CD4-positive, alpha-beta T cell treated with Interleukin-4 for 4 hours (primary cell): ENCODE results near the gene FCER2.
"Not testable (repeated sequence)": the region's sequence is repeated elsewhere in the genome, so short reads cannot be mapped to it uniquely, and the experiment has no call there.

Source experiments
- DNase-seq: peaks from one replicate; pipeline ENCODE4 v3.0.0-alpha.2; 2020

Gene FCER2

GRCh38 chr19:7701654-7702457 is at the start of gene FCER2:
TSS of gene FCER2 (minus strand) at chr19:7702131. CDS start at chr19:7699760, 2,371 bp downstream.
- no peak for DNase-seq

DNA sequence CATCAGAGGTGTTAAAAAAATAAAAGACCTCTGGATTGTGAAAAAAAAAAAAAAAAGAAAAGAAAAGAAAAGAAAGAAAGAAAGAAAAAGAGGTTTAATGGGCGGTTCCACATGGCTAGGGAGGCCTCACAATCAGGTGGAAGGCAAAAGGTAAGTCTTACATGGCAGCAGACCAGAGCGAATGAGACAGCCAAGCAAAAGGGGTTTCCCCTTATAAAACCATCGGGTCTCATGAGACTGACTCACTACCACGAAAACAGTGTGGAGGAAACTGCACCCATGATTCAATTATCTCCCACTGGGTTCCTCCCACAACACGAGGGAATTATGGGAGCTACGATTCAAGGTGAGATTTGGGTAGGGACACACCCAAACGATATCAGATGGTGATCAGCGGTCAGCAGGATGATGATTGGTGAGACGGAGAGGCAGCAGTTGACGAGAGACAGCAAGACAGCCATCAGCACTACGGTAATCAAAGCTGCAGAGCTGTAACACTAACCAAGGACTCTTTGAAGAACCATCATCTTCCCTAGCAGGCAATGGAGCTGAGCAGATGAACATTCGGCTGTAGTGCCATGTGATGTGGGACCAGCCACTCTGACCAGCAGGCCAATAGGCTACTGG is 49.3 kb upstream of the FCER2 start:
- DNase-seq, result peak; percentile 64

DNA sequence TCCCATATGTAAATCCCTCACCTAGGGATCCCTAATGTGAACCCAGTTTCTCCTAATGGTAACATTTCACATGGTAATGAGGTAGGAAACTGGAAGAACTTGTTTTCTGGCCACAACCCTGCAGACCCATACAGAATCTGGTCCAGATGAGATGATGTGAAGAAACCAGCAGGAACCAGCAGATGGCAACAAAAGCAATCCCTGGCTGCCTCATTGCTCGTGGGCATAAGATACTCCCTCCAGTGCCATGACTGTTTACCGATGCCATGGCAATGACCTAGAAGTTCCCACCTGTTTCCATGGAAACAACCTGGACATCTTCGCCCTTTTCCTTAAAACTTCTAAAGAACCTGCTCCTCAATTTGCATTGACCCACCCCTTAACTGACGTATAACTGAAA is 46.8 kb upstream of the FCER2 start:
- DNase-seq, result no peak

DNA sequence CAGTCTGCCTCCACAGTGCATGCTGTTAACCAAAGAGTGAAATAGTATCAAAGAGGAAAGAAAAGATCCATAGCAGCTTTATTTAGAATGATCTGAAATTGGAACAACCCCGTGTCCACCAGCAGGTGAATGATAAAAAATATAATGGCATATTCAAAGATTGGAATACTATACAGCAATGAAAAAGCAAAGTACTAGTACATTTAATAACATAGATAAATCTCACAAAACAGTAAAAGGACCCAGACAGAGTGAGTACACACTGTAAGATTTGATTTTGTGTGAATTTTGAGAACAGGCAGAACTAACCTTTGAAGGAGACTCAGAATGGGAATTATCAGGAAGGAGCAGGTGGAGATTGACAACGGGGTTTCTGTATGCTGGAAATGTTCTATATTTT is 46.2 kb upstream of the FCER2 start:
- DNase-seq, result no peak

GRCh38 chr19:7746903-7747884 is 45.3 kb upstream of the FCER2 start, which contains the start of gene CD209:
TSS of gene CD209 (minus strand) at chr19:7747534. CDS start at chr19:7747511, 23 bp downstream.
- no peak for DNase-seq

GRCh38 chr19:7746306-7746705 is 44.4 kb upstream of the FCER2 start:
- DNase-seq, result not testable (repeated sequence)

DNA sequence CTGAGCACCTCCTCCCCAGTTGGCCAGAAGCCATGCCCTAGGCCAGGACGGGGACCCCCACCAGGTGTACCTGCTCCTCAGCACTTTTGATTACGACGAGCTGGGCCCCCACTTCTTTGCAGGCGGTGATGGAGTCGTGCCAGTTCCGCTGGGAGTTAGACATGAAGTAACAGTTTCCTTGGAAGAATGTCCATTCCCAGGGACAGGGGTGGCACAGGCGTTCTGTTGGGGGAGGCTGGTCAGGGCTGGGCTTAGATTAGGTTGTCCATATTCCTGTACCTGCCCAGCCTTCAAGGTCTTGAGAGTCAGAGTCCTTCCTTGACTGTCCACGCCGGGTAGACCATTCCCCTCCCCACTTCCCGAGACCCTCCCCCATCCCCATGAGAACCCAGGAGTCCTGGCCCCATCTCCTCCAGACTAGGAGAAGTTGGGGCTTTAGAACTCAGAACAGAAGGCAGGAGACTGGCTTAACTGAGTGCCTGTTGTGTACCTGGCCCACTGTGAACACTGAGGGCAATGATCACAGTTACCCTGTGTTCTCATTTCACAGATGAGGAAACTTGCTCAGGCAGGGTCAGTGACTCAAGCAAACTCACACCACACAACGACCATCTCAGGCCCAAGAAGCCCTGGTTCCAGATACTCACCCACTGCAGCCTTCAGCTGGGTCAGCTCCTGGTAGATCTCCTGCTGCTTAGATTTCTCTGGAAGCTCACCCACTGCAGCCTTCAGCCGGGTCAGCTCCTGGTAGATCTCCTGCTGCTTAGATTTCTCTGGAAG is 43.1 kb upstream of the FCER2 start:
- DNase-seq, result no peak

DNA sequence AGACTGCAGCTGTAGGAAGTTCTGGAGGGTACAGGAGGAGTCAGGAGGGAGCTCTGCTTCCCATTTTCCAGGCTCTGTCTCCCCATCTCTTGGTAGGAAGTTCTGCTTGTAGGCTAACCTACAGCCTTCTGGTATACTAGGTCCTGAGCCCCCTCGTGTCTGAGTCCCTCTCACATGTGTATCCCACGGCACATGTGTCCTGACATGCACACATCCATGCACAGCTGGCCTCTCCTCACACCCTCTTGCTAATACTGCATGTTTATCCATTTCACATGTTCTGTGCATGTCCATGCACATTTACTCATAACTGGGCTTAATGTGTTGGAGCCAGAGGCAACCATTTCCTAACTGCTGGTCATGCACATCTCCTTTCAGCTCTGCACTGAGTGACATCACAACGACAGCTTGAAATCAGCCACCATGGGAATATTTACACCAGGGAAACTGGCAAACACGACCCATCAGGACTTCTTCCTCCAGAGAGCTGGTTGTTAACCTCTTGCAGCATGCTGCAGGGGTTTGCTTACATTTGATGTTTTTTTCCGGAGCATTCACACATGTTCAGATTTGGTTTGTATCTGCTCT is 42.4 kb upstream of the FCER2 start:
- no peak for DNase-seq

DNA sequence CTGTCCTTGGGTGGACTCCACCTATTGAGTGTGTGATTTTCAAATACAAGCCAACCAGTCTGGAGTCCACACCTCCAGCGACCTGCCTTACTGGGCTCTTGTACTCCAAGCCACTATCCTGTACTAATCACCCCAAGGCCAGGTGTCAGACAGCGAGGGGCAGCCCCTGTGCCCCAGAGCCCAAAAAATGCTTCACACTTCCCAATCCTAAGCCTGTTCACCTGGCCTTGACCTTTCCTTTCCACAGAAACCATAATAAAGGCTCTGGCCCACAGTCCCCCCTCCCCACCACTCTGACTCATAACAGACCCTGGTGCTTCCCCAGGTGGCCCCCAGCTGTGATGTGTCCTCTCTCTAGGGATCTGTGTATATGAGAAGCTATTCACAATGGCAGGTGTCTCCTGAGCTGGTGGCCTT is 41.5 kb upstream of the FCER2 start:
- DNase-seq, result no peak

DNA sequence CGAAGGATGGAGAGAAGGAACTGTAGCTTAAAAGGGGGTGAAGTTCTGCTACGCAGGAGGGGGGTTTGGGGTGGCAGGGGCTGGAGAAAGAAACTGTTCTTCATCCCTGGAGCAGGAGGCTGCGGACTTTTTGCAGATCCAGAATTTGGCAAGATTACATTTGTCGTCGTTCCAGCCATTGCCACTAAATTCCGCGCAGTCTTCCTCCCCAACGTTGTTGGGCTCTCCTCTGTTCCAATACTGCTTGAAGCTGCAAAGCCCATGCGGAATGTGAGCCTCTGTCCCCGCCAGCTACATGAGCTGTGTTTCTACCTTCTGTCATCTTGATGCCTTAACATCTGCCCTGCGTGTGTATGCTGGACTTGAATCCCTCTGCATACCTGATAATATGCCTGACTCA is 41.1 kb upstream of the FCER2 start:
- no peak for DNase-seq

DNA sequence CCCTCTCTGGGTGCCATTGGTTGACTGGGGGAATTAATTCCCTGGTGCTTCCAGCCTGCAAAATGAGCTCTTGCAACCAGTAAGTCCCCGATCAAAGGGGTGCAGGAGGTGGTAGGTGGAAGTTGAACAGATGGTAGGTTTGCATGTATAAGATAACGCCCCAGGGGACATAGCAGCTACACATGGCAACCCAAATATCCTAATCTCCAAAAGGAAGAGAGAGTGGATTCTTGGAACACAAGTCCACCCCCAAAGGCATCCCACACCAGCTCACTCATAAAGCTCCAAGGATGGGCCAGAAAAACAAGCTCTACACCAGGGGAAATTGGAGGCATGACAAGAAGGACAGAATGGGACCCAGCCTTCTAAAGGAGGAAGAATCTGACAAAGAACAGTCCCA is 40.6 kb upstream of the FCER2 start:
- no peak for DNase-seq

GRCh38 chr19:7740682-7741054 is 38.7 kb upstream of the FCER2 start:
- no peak for DNase-seq

GRCh38 chr19:7739801-7740681 is 38.1 kb upstream of the FCER2 start:
- no peak for DNase-seq

DNA sequence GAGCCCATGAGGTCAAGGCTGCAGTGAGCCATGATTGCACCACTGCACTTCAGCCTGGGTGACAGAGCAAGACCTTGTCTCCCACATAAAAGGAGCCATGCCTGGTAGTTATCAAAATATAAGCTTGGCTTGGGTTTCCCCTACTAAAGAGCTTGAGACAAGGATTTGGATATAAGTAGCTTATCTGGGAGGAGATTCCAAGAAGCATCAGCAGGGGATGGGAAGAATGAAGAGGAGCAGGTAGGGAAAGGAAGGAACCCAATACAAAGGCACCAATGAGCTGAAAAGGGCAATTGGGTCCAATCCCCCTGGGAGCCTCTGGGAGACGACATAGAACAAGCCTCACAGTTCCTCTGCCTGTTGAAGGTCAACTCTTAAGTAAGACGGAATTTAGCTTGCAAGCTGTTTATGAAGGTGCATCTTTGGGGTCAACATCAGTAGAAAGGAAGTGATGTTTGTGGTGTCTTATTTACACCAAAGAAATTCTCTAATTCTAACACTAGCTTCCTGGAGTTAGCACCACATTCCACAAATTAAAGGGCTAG is 37.4 kb upstream of the FCER2 start:
- no peak for DNase-seq

DNA sequence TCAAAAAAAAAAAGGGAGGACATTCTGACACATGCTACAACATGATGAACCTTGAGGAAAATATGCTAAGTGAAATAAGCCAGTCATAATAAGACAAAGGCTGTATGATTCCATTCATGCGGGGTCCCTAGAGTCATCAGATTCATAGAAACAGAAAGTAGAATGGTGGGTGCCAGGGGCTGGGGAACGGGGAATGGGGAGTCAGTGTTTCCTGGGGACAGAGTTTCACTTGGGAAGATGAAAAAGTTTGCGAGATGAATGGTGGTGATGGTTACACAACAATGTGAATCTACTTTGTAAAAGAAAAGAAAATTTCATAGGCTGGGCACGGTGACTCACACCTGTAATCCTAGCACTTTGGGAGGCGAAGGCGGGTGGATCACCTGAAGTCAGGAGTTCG is 36.1 kb upstream of the FCER2 start:
- DNase-seq, result no peak

GRCh38 chr19:7737215-7737614 is 35.3 kb upstream of the FCER2 start:
- no peak for DNase-seq

- DNase-seq, result no peak
Measured at GRCh38 chr19:7736148-7736547, 34.2 kb upstream of the FCER2 start.

DNA sequence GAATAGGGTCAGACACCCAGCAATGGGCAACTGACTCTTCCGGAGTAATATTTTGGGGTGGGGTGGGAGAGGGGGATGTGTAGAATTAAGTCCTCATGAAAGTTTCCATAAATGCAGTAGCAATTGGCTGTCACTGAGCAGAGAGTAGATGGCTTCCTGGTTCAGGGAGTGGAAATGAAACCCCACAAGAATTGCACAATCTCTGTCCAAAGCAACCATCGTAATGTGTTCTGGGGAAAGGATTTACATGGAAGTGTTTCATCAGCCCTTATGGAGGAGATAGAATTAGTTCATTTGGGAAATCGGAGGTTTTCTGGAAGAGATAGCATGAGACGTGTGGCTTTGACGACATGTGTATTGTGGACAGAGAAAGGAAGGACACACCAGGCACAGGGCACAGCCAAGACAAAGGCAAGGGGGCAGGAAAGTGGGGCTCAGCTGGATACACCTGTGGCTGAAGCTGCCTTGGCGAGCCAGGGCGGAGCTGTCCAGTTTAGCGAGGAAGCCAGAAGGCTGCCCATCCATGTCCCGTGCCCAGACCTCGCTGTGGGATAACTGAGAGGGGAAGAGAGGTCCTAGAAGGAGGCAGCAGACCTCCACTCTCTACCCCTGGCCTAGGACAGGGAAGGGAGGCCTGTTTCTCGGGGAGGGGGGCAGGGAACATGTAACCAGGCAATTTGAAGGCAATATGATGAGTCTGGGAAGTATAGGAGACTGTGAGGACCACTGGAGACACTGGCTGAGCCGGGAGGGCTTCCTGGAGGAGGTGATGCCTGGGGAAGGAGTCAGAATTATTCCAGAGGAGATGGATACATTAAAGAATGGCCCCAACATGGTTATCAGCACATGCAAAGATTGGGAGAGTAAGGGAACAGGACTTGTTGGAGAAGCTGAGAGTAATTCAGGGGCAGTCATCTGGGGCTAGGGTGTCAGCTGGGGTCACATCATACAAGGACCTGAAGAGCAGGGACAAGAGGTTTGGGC is 32.6 kb upstream of the FCER2 start:
- peak; percentile 10 for DNase-seq

- no peak for DNase-seq
Measured at GRCh38 chr19:7733376-7733775, 31.4 kb upstream of the FCER2 start.
